HG03565 (cell line): ENCODE results near the gene GNPAT.
"Not testable (repeated sequence)": the region's sequence is repeated elsewhere in the genome, so short reads cannot be mapped to it uniquely, and the experiment has no call there.

Experiments used
- ATAC-seq: cut with Tn5 transposase; IDR thresholded peaks from one replicate; pipeline ENCODE4 v1.9.1; 2021; ENCODE audit warnings: mild to moderate bottlenecking, moderate library complexity; ENCODE audit not compliant: unreplicated experiment

The GNPAT gene

GRCh38 chr1:231212301-231212700 lies 28.7 kb upstream of the GNPAT start:
- not testable (repeated sequence) for ATAC-seq

- ATAC-seq = no peak
Measured at GRCh38 chr1:231213831-231214573, 27.0 kb upstream of the GNPAT start.

GRCh38 chr1:231214918-231215680 lies 25.9 kb upstream of the GNPAT start:
- no peak for ATAC-seq

GRCh38 chr1:231215681-231216385 lies 25.2 kb upstream of the GNPAT start:
- ATAC-seq = no peak

- ATAC-seq = no peak
Measured at GRCh38 chr1:231216498-231216897, 24.5 kb upstream of the GNPAT start.

- ATAC-seq = no peak
Measured at GRCh38 chr1:231217056-231217455, 24.0 kb upstream of the GNPAT start.

GRCh38 chr1:231218078-231218477 lies 22.9 kb upstream of the GNPAT start:
- ATAC-seq = no peak

GRCh38 chr1:231219422-231220401 lies 21.3 kb upstream of the GNPAT start:
- no peak for ATAC-seq

GRCh38 chr1:231220801-231221200 lies 20.2 kb upstream of the GNPAT start:
- ATAC-seq = no peak

GRCh38 chr1:231226156-231226555 lies 14.9 kb upstream of the GNPAT start:
- ATAC-seq = no peak

- ATAC-seq = no peak
Measured at GRCh38 chr1:231231511-231231910, 9.5 kb upstream of the GNPAT start.

GRCh38 chr1:231232870-231233734 lies 7.9 kb upstream of the GNPAT start:
- ATAC-seq = peak; percentile 49

- ATAC-seq = no peak
Measured at GRCh38 chr1:231233735-231234417, 7.1 kb upstream of the GNPAT start.

GRCh38 chr1:231234506-231234905 lies 6.5 kb upstream of the GNPAT start:
- no peak for ATAC-seq

GRCh38 chr1:231235526-231236207 lies 5.3 kb upstream of the GNPAT start:
- ATAC-seq = no peak

- no peak for ATAC-seq
Measured at GRCh38 chr1:231236208-231236591, 4.8 kb upstream of the GNPAT start.

GRCh38 chr1:231236938-231237337 lies 4.1 kb upstream of the GNPAT start:
- no peak for ATAC-seq

- no peak for ATAC-seq
Measured at GRCh38 chr1:231238298-231238697, 2.7 kb upstream of the GNPAT start.

GRCh38 chr1:231240531-231240882 lies 505 bp upstream of the GNPAT start:
- ATAC-seq = no peak
